ENCODE results near the gene PDE9A.

Gene PDE9A

DNA sequence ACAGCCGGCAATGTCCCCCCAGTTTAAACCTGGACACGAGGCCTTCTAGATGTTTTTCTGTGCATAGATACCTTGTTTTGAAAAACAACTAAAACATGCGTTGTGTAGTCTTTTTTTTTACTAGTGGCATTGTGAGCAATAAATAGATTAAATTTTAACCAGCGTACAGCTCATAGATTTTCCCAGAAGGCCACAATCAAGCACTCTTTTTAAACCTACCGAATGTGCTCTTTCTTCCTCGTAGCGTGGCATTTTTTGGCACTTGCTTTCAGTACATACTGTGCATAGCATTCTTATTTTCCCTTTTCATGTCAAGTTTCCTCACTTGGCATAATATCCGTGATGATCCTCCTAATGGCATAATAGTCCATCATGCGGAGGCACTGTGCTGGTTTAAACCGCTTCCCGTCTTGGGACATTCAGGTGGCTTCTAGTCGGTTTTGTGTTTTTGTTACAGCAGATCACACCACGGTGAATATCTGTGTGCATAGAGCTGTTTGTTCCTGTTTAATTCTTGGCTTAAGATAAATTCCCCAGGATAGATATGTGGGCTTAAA is 95.3 kb downstream of the PDE9A start:
- TF ChIP-seq, protein P1, sequence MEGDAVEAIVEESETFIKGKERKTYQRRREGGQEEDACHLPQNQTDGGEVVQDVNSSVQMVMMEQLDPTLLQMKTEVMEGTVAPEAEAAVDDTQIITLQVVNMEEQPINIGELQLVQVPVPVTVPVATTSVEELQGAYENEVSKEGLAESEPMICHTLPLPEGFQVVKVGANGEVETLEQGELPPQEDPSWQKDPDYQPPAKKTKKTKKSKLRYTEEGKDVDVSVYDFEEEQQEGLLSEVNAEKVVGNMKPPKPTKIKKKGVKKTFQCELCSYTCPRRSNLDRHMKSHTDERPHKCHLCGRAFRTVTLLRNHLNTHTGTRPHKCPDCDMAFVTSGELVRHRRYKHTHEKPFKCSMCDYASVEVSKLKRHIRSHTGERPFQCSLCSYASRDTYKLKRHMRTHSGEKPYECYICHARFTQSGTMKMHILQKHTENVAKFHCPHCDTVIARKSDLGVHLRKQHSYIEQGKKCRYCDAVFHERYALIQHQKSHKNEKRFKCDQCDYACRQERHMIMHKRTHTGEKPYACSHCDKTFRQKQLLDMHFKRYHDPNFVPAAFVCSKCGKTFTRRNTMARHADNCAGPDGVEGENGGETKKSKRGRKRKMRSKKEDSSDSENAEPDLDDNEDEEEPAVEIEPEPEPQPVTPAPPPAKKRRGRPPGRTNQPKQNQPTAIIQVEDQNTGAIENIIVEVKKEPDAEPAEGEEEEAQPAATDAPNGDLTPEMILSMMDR (IDR thresholded peaks at IDR 0.05; ENCODE audit: extremely low read depth, insufficient read depth, missing control alignments), result no peak
- DNase-seq (ENCODE audit: low spot score), result no peak
- in situ Hi-C loops (cut with MboI; ENCODE audit: low pct_unique_long_range_greater_than_20kb, low sequenced_read_pairs, unreplicated experiment), result no loop called here

DNA sequence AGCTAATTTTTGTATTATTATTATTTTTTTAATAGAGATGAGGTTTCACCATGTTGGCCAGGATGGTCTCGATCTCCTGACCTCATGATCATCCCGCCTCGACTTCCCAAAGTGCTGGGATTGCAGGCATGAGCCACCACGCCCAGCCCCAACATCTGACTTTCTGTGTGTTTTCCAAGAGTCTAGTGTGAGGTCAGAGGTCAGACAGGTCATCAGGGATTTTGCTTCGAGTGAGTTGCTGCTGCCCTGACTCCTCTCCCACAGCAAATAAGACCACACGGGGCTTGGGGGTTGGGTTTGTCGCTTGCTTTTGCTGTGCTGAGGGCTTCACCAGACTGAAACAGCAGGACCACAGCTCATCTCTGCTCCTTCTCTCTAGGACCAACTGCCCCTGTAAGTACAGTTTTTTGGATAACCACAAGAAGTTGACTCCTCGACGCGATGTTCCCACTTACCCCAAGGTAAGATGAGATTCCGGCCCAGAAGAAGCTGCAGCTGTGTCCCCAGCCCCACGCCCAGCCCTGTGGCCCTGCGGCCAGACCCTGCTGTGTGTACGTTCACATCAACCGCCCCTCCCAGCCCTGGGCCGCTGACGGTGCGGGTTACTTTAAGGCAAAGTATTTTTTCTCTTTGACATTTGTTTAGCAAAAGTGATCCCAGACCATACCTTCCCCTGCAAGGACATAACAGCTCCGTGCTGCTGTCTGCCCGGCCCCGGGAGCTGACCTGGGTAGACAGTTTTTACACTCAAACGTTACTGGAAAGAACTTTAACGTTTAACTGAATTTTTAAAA is 97.5 kb downstream of the PDE9A start:
- TF ChIP-seq, protein P1 (IDR thresholded peaks at IDR 0.05; ENCODE audit: extremely low read depth, insufficient read depth, missing control alignments), result no peak
- no peak for DNase-seq (ENCODE audit: low spot score)
- in situ Hi-C loops (cut with MboI; ENCODE audit: low pct_unique_long_range_greater_than_20kb, low sequenced_read_pairs, unreplicated experiment), result no loop called here

DNA sequence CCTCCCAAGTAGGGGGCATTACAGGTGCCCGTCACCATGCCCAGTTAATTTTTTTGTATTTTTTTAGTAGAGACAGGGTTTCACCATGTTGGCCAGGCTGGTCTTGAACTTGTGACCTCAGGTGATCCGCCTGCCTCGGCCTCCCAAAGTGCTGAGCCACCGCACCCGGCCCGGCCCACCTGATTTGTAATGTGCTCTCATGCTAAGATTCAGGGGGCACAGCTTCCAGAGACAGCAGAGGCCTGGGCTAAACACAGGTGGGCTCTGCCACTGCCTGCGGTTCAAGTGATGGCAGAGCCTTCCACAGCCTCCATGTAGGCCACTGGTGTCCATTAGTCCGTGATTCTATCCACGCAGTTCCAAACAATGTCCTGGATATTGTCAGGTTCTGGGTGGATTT is 98.4 kb downstream of the PDE9A start:
- TF ChIP-seq, protein P1 (IDR thresholded peaks at IDR 0.05; ENCODE audit: extremely low read depth, insufficient read depth, missing control alignments), result no peak
- in situ Hi-C loops (cut with MboI; ENCODE audit: low pct_unique_long_range_greater_than_20kb, low sequenced_read_pairs, unreplicated experiment), result no loop called here
- no peak for DNase-seq (ENCODE audit: low spot score)

DNA sequence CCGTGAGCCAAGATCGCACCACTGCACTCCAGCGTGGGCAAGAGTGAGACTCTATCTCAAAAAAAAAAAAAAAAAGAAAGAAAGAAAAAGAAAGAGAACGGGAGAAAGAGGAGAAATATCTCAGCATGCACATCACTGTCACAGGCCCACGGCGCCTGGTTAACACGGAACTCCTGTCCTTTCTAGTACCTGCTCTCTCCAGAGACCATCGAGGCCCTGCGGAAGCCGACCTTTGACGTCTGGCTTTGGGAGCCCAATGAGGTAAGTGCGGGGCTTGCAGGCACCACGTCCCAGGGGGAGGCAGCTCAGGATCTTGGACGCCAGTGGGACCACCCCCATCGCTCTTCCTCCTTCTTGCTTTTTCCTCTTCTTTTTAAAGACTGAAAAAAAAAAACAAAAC is 100.4 kb downstream of the PDE9A start:
- TF ChIP-seq, protein P1 (IDR thresholded peaks at IDR 0.05; ENCODE audit: extremely low read depth, insufficient read depth, missing control alignments), result no peak
- DNase-seq (ENCODE audit: low spot score), result no peak
- in situ Hi-C loops (cut with MboI; ENCODE audit: low pct_unique_long_range_greater_than_20kb, low sequenced_read_pairs, unreplicated experiment), result no loop called here

DNA sequence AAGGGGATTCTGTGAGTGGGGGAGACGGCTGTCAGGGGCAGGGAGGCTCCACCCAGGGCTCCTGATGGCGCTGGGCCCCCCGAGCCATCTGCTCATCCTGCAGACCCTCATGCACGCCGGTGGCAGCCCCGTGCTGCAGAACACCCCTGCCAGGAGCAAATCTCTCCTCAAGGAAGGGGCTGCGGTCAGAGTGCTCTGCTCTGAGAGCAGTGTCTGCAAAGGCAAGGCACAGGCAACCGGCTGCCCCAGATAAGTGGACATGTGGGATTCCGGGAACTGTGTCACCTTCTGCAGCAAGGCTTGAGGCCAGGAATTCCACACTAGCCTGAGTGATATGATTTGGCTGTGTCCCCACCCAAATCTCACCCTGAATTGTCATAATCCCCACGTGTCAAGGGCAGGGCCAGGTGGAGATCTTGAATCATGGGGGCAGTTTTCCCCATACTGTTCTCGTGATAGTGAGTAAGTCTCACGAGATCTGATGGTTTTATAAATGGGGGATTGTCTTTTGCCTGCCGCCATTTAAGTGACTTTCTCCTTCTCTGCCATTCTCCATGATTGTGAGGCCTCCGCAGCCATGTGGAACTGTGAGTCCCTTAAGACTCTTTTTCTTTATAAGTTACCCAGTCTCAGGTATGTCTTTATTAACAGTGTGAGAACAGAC is 101.0 kb downstream of the PDE9A start:
- TF ChIP-seq, protein P1 (IDR thresholded peaks at IDR 0.05; ENCODE audit: extremely low read depth, insufficient read depth, missing control alignments), result no peak
- in situ Hi-C loops (cut with MboI; ENCODE audit: low pct_unique_long_range_greater_than_20kb, low sequenced_read_pairs, unreplicated experiment), result no loop called here
- no peak for DNase-seq (ENCODE audit: low spot score)

DNA sequence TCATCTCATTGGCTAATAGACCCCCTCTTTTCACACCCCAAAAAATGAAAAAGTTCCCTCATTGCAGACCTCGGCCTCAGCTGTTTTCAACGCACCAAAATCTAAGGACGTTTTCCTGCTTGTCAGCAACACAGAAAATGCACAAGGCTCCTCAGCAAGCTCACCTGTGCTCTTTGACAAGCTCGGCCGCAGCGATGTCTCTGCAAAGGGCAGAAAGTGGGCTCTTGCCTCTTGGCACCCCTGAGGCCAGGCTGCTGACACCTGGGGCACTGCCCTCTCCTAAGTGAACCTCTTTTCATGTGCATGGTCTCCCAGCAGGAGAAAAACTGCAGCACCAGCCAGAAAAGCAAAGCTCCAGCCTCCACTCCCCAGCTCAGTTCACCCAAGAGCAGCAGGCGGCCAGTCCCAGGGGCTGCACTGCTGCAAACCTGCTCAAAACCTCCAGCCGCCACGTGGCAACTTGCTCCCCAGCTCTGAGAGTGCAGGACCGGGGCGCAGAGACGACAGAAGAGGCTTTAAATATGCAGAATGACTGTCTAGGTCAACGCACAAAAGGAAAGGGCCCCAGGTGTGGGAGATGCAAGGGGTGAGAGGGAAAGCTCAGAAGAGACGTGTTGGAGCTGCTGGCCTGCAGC is 101.7 kb downstream of the PDE9A start:
- in situ Hi-C loops (cut with MboI; ENCODE audit: low pct_unique_long_range_greater_than_20kb, low sequenced_read_pairs, unreplicated experiment), result no loop called here
- TF ChIP-seq, protein P1 (IDR thresholded peaks at IDR 0.05; ENCODE audit: extremely low read depth, insufficient read depth, missing control alignments), result no peak
- DNase-seq (ENCODE audit: low spot score), result no peak
